Duodenal mucosa (tissue), 2 donors: ENCODE data around the gene ALAS2.
"Not testable (repeated sequence)": the region's sequence is repeated elsewhere in the genome, so short reads cannot be mapped to it uniquely, and the experiment has no call there.

Source experiments
- H3K27ac ChIP-seq: one replicate; pipeline ENCODE4 v1.7.0; 2013; ENCODE audit warnings: low read depth, low read length
- H3K27me3 ChIP-seq, 2 donors: one replicate each; pipeline ENCODE4 v1.7.0; 2013; ENCODE audit warnings: low read length in 2 of 2, control low read depth in 1 of 2; ENCODE audit not compliant: insufficient read depth in 2 of 2, control insufficient read depth in 1 of 2
- H3K36me3 ChIP-seq, 2 donors: one replicate each; pipeline ENCODE4 v1.7.0; 2013; ENCODE audit warnings: low read length in 2 of 2, control low read depth in 1 of 2; ENCODE audit not compliant: insufficient read depth in 2 of 2, control insufficient read depth in 1 of 2
- H3K4me1 ChIP-seq, 2 donors: one replicate each; pipeline ENCODE4 v1.7.0; 2013; ENCODE audit warnings: low read length in 2 of 2, control low read depth in 1 of 2; ENCODE audit not compliant: insufficient read depth in 2 of 2, control insufficient read depth in 1 of 2
- H3K4me3 ChIP-seq, 2 donors: one replicate each; pipeline ENCODE4 v1.7.0; 2013; ENCODE audit warnings: low read length in 2 of 2, low read depth in 1 of 2
- H3K9ac ChIP-seq, 2 donors: one replicate each; pipeline ENCODE4 v1.7.0; 2013; ENCODE audit warnings: low read length in 2 of 2, low read depth in 1 of 2
- H3K9me3 ChIP-seq, 2 donors: one replicate each; pipeline ENCODE4 v1.7.0; 2013; ENCODE audit warnings: low read length in 2 of 2, control low read depth in 1 of 2; ENCODE audit not compliant: control insufficient read depth in 1 of 2

ALAS2 gene

DNA sequence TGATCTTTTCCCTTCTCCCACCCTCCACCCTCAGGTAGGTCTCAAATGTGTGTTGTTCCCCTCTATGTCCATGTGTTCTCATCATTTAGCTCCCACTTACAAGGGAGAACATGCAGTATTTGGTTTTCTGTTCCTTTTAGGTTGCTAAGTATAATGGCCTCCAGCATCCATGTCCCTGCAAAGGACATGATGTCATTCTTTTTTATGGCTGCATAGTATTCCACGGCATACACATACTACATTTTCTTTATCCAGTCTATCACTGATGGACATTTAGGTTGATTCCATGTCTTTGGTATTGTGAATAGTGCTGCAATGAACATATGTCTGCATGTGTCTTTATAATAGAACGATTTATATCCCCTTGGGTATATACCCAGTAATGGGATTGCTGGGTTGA, 47.5 kb downstream of the ALAS2 start:
- not testable (repeated sequence) for H3K27me3 ChIP-seq, H3K9me3 ChIP-seq, H3K27ac ChIP-seq, H3K36me3 ChIP-seq, H3K4me3 ChIP-seq, H3K9ac ChIP-seq, H3K4me1 ChIP-seq

- no peaks in the 10 kb centered on the region for H3K27me3 ChIP-seq
- no peaks in the 10 kb centered on the region for H3K36me3 ChIP-seq
- no peak overlapping the region for H3K4me3 ChIP-seq
- H3K27ac ChIP-seq, result no peak overlapping the region
- no peaks in the 10 kb centered on the region for H3K4me1 ChIP-seq
- H3K9me3 ChIP-seq, result no peaks in the 10 kb centered on the region
- no peak overlapping the region for H3K9ac ChIP-seq
Observed at GRCh38 chrX:54980334-54980733, 50.4 kb downstream of the ALAS2 start.

DNA sequence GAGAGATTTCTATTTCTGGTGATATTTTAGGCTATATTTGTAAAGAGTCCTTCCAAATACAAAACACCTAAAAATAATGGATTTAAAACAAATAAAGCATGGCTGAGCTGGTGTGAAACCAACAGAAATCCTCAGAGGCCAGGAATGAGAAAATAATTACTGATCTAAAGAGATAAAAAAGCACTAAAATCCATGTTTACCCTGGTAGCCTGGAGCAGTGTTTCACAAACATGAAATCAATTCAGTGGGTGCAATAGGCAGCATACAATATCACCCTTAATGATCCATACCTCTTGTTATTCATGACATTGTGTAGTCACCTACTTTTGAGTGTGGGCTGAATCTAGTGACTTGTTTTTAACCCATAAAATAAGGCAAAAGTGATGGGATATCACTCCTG, 51.3 kb downstream of the ALAS2 start:
- Histone ChIP-seq H3K27ac (no peak overlapping the region), H3K4me3 (no peak overlapping the region)

GRCh38 chrX:54978448-54978847, 52.3 kb downstream of the ALAS2 start:
- H3K4me1 ChIP-seq, result no peaks in the 10 kb centered on the region
- H3K36me3 ChIP-seq, result no peaks in the 10 kb centered on the region
- no peak overlapping the region for H3K27ac ChIP-seq
- H3K9ac ChIP-seq, result no peak overlapping the region
- no peaks in the 10 kb centered on the region for H3K27me3 ChIP-seq
- no peak overlapping the region for H3K4me3 ChIP-seq
- no peaks in the 10 kb centered on the region for H3K9me3 ChIP-seq

More for the DNA sequence above, 51.3 kb downstream of the ALAS2 start:
- Histone ChIP-seq H3K4me1 (no peaks in the 10 kb centered on the region), H3K27me3 (no peaks in the 10 kb centered on the region), H3K36me3 (no peaks in the 10 kb centered on the region), H3K9me3 (no peaks in the 10 kb centered on the region), H3K9ac (no peak overlapping the region)

DNA sequence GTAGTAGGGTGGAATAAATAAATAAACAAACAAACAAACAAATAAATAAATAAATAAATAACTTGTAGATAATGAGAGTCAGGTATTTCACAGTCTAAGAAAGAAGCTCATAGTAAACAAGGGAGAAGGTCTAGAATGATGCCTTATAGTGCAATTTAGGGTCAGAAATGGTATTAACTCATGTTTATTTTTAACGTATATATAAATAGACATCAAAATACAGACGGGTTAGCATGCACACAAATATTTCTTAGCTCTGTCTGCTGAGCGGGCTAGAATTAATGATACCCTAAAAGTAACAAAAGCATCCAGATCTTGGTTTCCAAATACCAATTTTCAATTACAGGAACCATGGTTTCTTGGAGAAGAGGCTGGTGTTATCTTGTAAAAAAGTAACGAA, 53.4 kb downstream of the ALAS2 start:
- Histone ChIP-seq H3K4me3 (no peak overlapping the region), H3K27ac (no peak overlapping the region), H3K27me3 (no peaks in the 10 kb centered on the region), H3K4me1 (no peaks in the 10 kb centered on the region), H3K9me3 (no peaks in the 10 kb centered on the region), H3K9ac (no peak overlapping the region), H3K36me3 (no peaks in the 10 kb centered on the region)

GRCh38 chrX:54964766-54965497, 65.8 kb downstream of the ALAS2 start:
- H3K27ac ChIP-seq, result no peak overlapping the region
- H3K4me3 ChIP-seq, result no peak overlapping the region
- H3K9me3 ChIP-seq, result no peaks in the 10 kb centered on the region
- H3K36me3 ChIP-seq, result no peaks in the 10 kb centered on the region
- no peak overlapping the region for H3K9ac ChIP-seq
- H3K27me3 ChIP-seq, result no peaks in the 10 kb centered on the region
- H3K4me1 ChIP-seq, result no peaks in the 10 kb centered on the region

DNA sequence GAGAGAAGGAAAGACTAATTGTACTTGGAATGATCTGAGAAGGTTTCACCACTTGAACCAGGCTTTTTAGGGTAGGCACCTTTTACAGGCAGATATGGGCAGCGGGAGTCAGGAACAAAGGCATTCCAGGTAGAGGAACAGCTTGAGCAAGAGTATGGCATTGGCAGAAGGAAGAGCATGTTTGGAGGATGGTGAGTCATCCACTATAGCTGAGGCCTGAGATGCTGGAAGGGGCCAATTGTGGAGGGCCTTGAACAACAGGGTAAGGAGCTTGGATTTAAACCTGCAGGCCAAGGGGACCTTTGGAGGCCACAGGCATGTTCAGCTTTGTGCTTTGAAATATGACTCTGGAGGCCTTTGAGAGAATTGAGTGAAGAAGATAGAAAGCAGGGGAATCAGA, 69.0 kb downstream of the ALAS2 start:
- H3K27me3 ChIP-seq, result no peaks in the 10 kb centered on the region
- H3K9me3 ChIP-seq, result no peaks in the 10 kb centered on the region
- H3K27ac ChIP-seq, result no peak overlapping the region
- no peaks in the 10 kb centered on the region for H3K36me3 ChIP-seq
- no peak overlapping the region for H3K4me3 ChIP-seq
- no peaks in the 10 kb centered on the region for H3K4me1 ChIP-seq
- H3K9ac ChIP-seq, result no peak overlapping the region
